ENCODE results near the gene BCLAF1. TPM values are rescaled to one million over a fixed set of nuclear protein-coding genes. Genes with fewer than 3 reads are reported as not detected.

Gene BCLAF1
- polyA plus RNA-seq, 1 donor from 2014 or later = 151 TPM

GRCh38 chr6:136249336-136249735 is 40.3 kb downstream of the BCLAF1 start:
- no peaks in the 10 kb centered on the region for H3K79me2 ChIP-seq (replicated peaks; ENCODE audit: insufficient read depth, low read length)
- no peaks in the 10 kb centered on the region for H3K9me2 ChIP-seq (ENCODE audit: insufficient read depth, low read length)
- H2AFZ ChIP-seq (ENCODE audit: low read depth, low read length) = no peak overlapping the region
- TF ChIP-seq CTCF (IDR thresholded peaks at IDR 0.05; ENCODE audit: poor library complexity, severe bottlenecking) = no peak
- no peak for TF ChIP-seq SMC3 (conservative IDR thresholded peaks at IDR 0.05; ENCODE audit: poor library complexity)
- no peaks in the 10 kb centered on the region for H3K36me3 ChIP-seq (ENCODE audit: insufficient read depth, low read length)
- H3K9ac ChIP-seq (ENCODE audit: low read length) = no peak overlapping the region
- H3K27ac ChIP-seq (ENCODE audit: low read length) = no peak overlapping the region
- peak overlapping the region; percentile 68 for H3K4me3 ChIP-seq (ENCODE audit: low read length)
- H4K20me1 ChIP-seq (ENCODE audit: insufficient read depth) = no peaks in the 10 kb centered on the region
- H3K4me2 ChIP-seq (ENCODE audit: low read length) = no peak overlapping the region
- H3K27me3 ChIP-seq (ENCODE audit: insufficient read depth, low read depth, low read length) = no peaks in the 10 kb centered on the region
- H3K9me3 ChIP-seq (ENCODE audit: low read length) = no peaks in the 10 kb centered on the region
- H3F3A ChIP-seq (ENCODE audit: insufficient read depth, low read length, poor library complexity, severe bottlenecking) = no peaks in the 10 kb centered on the region

- TF ChIP-seq EZH2 (IDR thresholded peaks at IDR 0.05; ENCODE audit: borderline replicate concordance, insufficient read depth, low read length, poor library complexity, severe bottlenecking) (no peak), MXI1 (conservative IDR thresholded peaks at IDR 0.05; ENCODE audit: poor library complexity, severe bottlenecking) (no peak), SMC3 (conservative IDR thresholded peaks at IDR 0.05; ENCODE audit: poor library complexity) (no peak), EP300 (conservative IDR thresholded peaks at IDR 0.05; ENCODE audit: poor library complexity, severe bottlenecking) (no peak), RAD21 (conservative IDR thresholded peaks at IDR 0.05) (no peak), POLR2AphosphoS5 (IDR thresholded peaks at IDR 0.05) (no peak), TAF1 (IDR thresholded peaks at IDR 0.05; ENCODE audit: low read depth) (no peak), CTCF (IDR thresholded peaks at IDR 0.05; ENCODE audit: poor library complexity, severe bottlenecking) (no peak)
Measured at GRCh38 chr6:136244061-136244616, 45.5 kb downstream of the BCLAF1 start.

More at GRCh38 chr6:136244061-136244616, 45.5 kb downstream of the BCLAF1 start:
- Histone ChIP-seq H3F3A (ENCODE audit: insufficient read depth, low read length, poor library complexity, severe bottlenecking) (no peaks in the 10 kb centered on the region), H3K27me3 (ENCODE audit: insufficient read depth, low read depth, low read length) (no peaks in the 10 kb centered on the region), H3K4me3 (ENCODE audit: low read length) (no peak overlapping the region), H3K27ac (ENCODE audit: low read length) (no peak overlapping the region), H3K9me3 (ENCODE audit: low read length) (no peaks in the 10 kb centered on the region), H3K79me2 (replicated peaks; ENCODE audit: insufficient read depth, low read length) (no peaks in the 10 kb centered on the region), H3K4me2 (ENCODE audit: low read length) (no peak overlapping the region), H2AFZ (ENCODE audit: low read depth, low read length) (no peak overlapping the region), H3K9ac (ENCODE audit: low read length) (no peak overlapping the region), H3K36me3 (ENCODE audit: insufficient read depth, low read length) (no peaks in the 10 kb centered on the region), H4K20me1 (ENCODE audit: insufficient read depth) (no peaks in the 10 kb centered on the region), H3K9me2 (ENCODE audit: insufficient read depth, low read length) (no peaks in the 10 kb centered on the region)

All from neural cell (in vitro differentiated cells).